PFSK-1 (cell line): ENCODE data around the gene CACNA1H.

Experiments
- POLR2AphosphoS5 ChIP-seq: IDR thresholded peaks from 2 replicates; pipeline ENCODE4 v1.6.1; 2012; ENCODE audit warnings: low read depth, mild to moderate bottlenecking, control low read depth, low read length, moderate library complexity
- TAF1 ChIP-seq: IDR thresholded peaks from 2 replicates; pipeline ENCODE4 v1.6.1; 2012; ENCODE audit warnings: low read length, control low read depth, borderline replicate concordance; ENCODE audit not compliant: insufficient read depth

GRCh38 chr16:1106659-1107058, 46.2 kb upstream of the CACNA1H start:
- TF ChIP-seq POLR2AphosphoS5 = no peak
- no peak for TF ChIP-seq TAF1
